NCI-H1092 treated with DMSO at 0.1 percent for 48 hours (cell line): Measurements from ENCODE around the gene MSH6.

Experiments used
- DNase-seq: peaks from one replicate; lab custom pipeline; 2025; lab: John Stamatoyannopoulos, UW

The MSH6 gene

GRCh38 chr2:47782671-47783485, at the start of gene MSH6:
Gene MSH6, plus strand, starts transcription at chr2:47783145. Its CDS starts 89 bp downstream, at chr2:47783234.
- peak; percentile 80 for DNase-seq

- no peak for DNase-seq
Observed at GRCh38 chr2:47735136-47735869, 47.6 kb upstream of the MSH6 start.

GRCh38 chr2:47735912-47736311, 47.0 kb upstream of the MSH6 start:
- no peak for DNase-seq

- DNase-seq: no peak
Observed at GRCh38 chr2:47737191-47737975, 45.6 kb upstream of the MSH6 start.

GRCh38 chr2:47738331-47738730, 44.6 kb upstream of the MSH6 start:
- DNase-seq: no peak

GRCh38 chr2:47741101-47741500, 41.8 kb upstream of the MSH6 start:
- DNase-seq: no peak

GRCh38 chr2:47741637-47742036, 41.3 kb upstream of the MSH6 start:
- DNase-seq: no peak

GRCh38 chr2:47744074-47744473, 38.9 kb upstream of the MSH6 start:
- no peak for DNase-seq

GRCh38 chr2:47747878-47748277, 35.1 kb upstream of the MSH6 start:
- DNase-seq: no peak

GRCh38 chr2:47751856-47752414, 31.0 kb upstream of the MSH6 start:
- no peak for DNase-seq

- no peak for DNase-seq
Observed at GRCh38 chr2:47767497-47767844, 15.5 kb upstream of the MSH6 start.

- peak; percentile 34 for DNase-seq
Observed at GRCh38 chr2:47767880-47768609, 14.9 kb upstream of the MSH6 start.

- DNase-seq: no peak
Observed at GRCh38 chr2:47769318-47769717, 13.6 kb upstream of the MSH6 start.

- DNase-seq: no peak
Observed at GRCh38 chr2:47771211-47771610, 11.7 kb upstream of the MSH6 start.

- DNase-seq: no peak
Observed at GRCh38 chr2:47772343-47772742, 10.6 kb upstream of the MSH6 start.

- no peak for DNase-seq
Observed at GRCh38 chr2:47774567-47774966, 8.4 kb upstream of the MSH6 start.

- no peak for DNase-seq
Observed at GRCh38 chr2:47777277-47777937, 5.5 kb upstream of the MSH6 start.

GRCh38 chr2:47778698-47779425, 4.1 kb upstream of the MSH6 start:
- no peak for DNase-seq

GRCh38 chr2:47779426-47779790, 3.5 kb upstream of the MSH6 start:
- no peak for DNase-seq

GRCh38 chr2:47782381-47782670, 619 bp upstream of the MSH6 start:
- peak; percentile 53 for DNase-seq
